Keratinocyte (primary cell): ENCODE data around the gene RNF5.
"Not testable (repeated sequence)": the region's sequence is repeated elsewhere in the genome, so short reads cannot be mapped to it uniquely, and the experiment has no call there.

Experiments used
- EZH2 ChIP-seq: IDR thresholded peaks from one replicate; pipeline ENCODE4 v1.6.1; 2012; ENCODE audit warnings: inconsistent platforms, mild to moderate bottlenecking, low read length, moderate library complexity
- TF ChIP-seq, protein P1 (sequence below), 3 experiments: IDR thresholded peaks in 1 of 3; conservative IDR thresholded peaks in 1 of 3; optimal IDR thresholded peaks in 1 of 3; 2 replicates in 2 of 3; 3 replicates in 1 of 3; pipeline versions ENCODE3 to v1.5.1; 2011; ENCODE audit warnings: low read length in 3 of 3, mild to moderate bottlenecking in 3 of 3, moderate library complexity in 2 of 3, control low read depth in 1 of 3, inconsistent platforms in 1 of 3; ENCODE audit not compliant: insufficient read depth in 2 of 3; ENCODE audit errors: extremely low read depth in 1 of 3

DNA sequence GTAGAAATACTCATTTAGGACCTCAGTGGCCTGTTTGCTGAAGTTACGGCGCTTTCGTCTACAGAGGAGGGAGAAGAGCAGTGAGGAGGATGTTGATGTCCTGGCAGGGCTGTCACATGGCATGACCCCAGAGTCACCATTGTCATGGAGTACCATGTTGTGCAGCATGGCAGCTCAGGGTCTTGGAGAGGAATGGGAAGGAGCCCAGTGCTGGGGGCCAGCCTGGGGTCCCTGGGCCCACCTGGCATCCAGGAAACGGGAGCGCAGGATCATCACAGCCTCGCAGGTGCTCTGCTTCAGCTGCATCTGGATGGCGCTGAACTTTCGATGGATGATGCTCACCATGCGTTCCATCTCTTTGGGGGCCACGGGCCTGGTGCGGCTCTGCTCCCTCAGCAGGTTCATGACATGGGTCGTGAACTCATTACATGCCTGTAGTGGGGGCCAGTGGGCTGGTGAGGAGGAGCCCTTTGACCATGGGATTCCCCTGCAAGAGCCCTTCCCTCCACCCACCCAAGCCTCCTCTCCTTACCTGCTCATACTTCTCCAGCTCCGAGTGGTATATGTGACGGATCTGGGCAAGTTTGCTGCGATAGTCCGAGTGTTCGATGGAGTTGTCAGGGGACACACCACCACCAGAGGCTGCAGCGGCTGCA, 9.6 kb downstream of the RNF5 start:
- TF ChIP-seq, protein P1, sequence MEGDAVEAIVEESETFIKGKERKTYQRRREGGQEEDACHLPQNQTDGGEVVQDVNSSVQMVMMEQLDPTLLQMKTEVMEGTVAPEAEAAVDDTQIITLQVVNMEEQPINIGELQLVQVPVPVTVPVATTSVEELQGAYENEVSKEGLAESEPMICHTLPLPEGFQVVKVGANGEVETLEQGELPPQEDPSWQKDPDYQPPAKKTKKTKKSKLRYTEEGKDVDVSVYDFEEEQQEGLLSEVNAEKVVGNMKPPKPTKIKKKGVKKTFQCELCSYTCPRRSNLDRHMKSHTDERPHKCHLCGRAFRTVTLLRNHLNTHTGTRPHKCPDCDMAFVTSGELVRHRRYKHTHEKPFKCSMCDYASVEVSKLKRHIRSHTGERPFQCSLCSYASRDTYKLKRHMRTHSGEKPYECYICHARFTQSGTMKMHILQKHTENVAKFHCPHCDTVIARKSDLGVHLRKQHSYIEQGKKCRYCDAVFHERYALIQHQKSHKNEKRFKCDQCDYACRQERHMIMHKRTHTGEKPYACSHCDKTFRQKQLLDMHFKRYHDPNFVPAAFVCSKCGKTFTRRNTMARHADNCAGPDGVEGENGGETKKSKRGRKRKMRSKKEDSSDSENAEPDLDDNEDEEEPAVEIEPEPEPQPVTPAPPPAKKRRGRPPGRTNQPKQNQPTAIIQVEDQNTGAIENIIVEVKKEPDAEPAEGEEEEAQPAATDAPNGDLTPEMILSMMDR (optimal IDR thresholded peaks at IDR 0.05 in 1 of 3, IDR thresholded peaks at IDR 0.05 in 1 of 3, conservative IDR thresholded peaks at IDR 0.05 in 1 of 3; ENCODE audit: extremely low read depth in 1 of 3, insufficient read depth in 2 of 3, low read length in 3 of 3) = not testable (repeated sequence)
- TF ChIP-seq EZH2 = not testable (repeated sequence)
